Hematopoietic multipotent progenitor cell treated with erythropoietin and hydrocortisone succinate and interleukin-3 and kit ligand, for 17 days (in vitro differentiated cells): ENCODE data around the gene CLCA4.
"Not testable (repeated sequence)": the region's sequence is repeated elsewhere in the genome, so short reads cannot be mapped to it uniquely, and the experiment has no call there.

ENCODE experiments used
- DNase-seq: peaks from one replicate; pipeline ENCODE4 v3.0.0-alpha.2; 2015; ENCODE audit warnings: low spot score

The CLCA4 gene

DNA sequence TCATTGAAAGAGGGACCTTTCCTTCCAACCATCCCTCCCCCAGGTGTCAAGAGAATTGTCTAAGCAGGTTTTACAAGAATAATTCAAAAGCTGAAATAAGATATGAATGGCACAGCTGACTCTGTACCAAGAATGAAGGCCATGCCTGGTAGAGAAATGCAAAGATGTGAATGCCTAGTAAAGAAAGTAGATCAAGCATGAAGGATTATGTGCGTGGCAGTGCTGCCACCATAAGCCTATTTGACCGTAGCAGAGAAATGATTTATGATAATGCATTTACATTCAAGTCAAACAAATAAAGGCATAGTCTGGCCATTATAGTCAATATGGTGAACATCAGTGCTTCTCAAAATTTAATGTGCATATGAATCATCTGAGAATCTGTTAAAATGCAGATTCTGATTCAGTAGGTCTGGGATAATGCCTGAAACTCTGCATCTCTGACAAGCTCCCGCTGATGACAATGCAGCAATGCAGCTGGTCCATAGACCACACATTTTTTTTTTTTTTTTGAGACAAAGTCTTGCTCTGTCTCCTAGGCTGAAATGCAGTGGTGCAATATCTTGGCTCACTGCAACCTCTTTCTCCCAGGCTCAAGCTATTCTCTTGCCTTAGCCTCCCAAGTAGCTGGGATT is 16.6 kb upstream of the CLCA4 start:
- DNase-seq, result no peak

GRCh38 chr1:86537928-86538695 is 8.8 kb upstream of the CLCA4 start:
- DNase-seq, result no peak

- no peak for DNase-seq
These were observed 8.1 kb upstream of the CLCA4 start for GRCh38 chr1:86538775-86539174.

GRCh38 chr1:86541859-86542258 is 5.0 kb upstream of the CLCA4 start:
- no peak for DNase-seq

DNA sequence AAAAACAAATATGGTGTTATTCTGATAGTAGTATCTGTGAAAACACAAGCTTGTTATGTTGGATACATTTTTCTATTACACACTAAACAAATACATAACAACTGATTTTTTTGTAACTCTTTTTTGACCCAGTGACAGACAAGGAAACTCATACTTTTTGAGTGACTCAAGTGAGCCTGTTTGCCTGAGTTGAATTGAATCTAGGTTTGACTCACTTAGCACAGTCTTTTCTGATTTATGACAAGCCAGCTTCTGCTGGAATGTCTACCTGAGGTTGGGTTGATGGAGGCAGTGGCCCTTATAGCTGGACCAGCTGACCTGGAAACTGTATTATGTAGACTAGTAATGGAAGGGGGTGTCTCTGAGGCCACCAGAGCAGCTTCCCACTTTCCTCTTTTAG is 4.2 kb upstream of the CLCA4 start:
- no peak for DNase-seq

DNA sequence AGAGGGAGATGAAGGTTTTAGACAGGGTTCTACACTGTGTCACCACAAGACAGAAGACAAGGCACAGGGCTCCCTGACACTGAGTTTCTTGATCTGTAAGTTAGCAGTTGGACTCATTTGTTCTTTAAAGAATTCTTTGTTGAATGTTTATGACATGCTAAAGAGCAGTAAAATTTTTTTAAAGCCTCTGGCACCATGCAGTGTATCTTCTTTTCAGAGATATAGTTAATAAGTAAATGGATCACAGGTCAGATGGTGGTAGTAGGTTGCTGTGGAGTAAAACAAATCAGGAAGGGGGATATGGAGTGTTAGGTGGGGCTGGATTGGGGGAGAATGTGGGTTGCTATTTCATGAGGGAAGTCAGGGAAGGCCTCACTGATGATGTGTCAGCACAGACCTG is 2.0 kb downstream of the CLCA4 start:
- DNase-seq, result no peak

GRCh38 chr1:86551305-86551704 is 4.4 kb downstream of the CLCA4 start:
- DNase-seq, result no peak

DNA sequence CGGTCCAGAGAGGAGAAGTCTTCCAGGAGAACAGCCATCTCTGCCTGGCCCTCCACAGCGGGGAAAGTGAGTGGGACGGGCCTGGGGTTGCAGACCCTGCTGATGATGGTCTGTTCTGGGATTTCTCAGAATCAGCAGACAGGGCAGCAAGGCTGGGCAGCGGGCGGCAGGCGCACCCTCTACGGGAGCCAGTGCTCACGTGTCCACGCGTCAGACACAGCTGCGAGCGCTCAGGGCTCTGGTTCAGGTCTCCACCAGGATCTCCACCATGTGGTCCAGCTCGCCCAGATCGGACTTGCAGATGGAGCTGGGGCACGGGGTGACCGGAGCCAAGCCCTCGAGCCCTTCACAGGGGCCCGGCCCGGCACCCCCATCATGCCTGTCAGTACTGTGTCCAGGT is 5.5 kb downstream of the CLCA4 start:
- no peak for DNase-seq

GRCh38 chr1:86557739-86558138 is 10.9 kb downstream of the CLCA4 start:
- no peak for DNase-seq

GRCh38 chr1:86563849-86564248 is 17.0 kb downstream of the CLCA4 start:
- no peak for DNase-seq

GRCh38 chr1:86567341-86567740 is 20.5 kb downstream of the CLCA4 start:
- DNase-seq, result no peak

GRCh38 chr1:86567878-86568277 is 21.0 kb downstream of the CLCA4 start:
- no peak for DNase-seq

DNA sequence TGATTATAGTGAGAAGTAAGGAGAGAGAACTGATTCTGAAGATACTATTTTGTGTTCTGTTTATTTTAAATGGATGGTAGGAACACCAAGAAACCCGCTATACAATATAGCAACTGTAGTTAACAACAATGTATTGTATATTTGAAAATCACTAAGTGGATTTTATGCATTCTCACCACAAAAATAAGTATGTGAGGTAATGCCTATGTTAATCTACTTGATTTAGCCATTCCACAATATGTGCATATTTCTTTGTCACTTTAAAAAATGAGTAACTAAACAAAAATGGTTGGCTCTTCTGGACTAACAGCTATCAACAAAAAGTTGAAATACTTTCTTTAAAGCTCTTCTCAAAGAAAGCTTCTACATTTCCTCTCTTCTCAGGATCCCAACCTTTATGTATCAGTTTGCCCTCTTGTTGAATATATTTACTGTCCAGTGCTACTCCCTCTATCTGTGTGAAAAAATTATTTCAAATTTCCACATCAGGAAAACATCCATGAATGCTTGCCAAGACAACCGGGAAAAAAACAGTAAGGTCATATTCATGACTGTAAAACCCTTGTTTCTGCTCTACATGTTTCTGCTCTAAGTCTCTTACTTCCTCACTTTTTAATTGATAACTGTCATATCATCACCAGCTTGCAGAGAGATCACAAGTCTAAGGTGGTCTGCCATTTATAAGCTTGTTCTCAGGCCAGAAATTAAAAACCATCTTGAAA is 27.0 kb downstream of the CLCA4 start:
- DNase-seq, result no peak

DNA sequence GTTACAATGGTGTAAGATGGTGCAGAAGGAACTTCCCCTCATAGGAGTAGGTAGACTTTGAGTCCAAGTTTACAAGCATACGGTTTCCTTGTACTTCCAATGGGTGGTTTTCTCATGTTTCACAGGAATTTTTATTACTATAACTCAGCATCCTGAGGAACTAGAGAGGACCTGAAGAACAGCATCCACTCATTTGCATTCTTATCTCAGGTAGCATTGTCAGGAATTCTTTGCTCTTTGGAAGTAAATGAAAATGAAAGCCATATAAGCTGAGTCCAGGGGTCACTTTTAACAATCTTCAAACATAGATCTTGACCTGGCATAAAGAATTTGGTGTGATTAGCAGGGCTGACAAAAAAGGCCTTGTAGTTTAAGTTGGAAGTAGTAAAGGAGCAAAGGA is 34.4 kb downstream of the CLCA4 start:
- DNase-seq, result no peak

DNA sequence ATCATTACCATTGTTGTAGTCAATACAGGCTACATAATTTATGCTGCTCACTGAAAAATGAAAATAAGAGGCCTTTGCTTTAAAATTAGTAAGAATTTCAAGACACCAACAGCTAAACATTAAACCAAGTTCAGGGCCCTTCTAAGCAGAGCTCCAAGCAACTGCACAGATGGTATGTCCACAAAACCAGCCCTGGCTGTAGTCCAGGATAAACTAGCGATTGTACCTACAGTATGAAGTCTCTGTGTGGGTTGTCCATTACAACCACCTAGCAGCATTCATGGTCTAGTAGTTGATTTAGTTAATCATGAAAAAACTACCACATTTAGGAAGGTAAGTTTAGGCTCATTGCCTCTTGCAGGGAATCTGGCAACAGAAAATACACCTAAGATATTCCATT is 35.3 kb downstream of the CLCA4 start:
- no peak for DNase-seq

DNA sequence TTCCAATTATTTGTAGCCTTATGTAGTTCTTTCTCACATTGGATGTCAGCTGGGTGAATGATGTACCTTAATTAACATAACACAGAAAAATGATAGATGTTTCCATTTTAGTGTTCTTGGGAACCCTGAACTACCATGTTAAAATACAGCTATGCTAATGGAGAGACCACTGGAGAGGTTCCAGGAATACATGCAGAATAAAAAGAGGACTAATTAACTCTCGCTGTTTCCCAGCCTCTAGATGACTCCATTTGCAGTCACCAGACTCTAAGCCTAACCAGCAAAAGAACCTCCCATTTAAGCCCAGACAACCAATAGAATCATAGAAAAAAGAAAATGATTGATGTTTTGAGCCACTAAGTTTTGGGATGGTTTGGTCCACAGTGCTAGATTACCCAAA is 36.2 kb downstream of the CLCA4 start:
- DNase-seq, result no peak

GRCh38 chr1:86583593-86583992 is 36.7 kb downstream of the CLCA4 start:
- DNase-seq, result no peak

DNA sequence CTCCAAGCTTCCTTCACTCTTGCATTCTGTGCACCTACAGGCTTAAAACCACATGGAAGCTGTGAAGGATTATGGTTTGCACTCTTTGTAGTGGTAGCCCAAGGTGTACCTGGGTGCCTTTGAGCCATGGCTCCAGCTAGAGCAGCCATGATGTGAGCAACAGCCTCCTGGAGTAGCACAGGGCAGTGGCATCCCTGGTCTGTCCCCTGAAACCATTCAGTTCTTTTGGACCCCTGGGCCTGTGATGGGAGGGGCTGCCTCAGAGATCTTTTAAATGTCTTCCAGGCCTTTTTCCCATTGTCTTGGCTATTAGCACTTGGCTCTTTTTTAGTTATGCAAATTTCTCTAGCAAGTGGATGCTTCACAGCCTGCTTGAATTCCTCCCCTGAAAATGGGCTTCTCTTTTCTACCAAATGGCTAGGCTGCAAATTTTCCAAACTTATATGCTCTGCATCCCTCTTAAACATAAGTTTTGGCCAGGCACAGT is 47.4 kb downstream of the CLCA4 start:
- DNase-seq, result no peak

DNA sequence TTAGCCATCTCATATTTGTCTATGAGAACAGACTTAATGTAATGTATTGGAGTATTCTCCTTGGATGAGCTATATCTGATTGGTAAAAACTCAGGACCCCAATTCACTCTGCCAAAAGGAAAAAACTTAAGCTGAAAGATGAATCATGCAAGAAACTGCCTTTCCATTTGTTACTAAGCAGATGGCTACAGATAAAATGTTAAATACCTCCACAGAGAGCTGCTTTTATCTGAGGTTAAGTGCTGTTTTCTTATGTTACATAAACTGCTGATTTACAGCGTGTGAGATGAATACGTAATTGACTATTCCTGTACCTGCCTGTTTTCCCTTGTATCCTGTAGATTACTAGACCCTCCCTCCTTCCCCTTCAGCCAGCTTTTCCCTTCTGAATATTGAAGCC is 49.3 kb downstream of the CLCA4 start:
- no peak for DNase-seq

DNA sequence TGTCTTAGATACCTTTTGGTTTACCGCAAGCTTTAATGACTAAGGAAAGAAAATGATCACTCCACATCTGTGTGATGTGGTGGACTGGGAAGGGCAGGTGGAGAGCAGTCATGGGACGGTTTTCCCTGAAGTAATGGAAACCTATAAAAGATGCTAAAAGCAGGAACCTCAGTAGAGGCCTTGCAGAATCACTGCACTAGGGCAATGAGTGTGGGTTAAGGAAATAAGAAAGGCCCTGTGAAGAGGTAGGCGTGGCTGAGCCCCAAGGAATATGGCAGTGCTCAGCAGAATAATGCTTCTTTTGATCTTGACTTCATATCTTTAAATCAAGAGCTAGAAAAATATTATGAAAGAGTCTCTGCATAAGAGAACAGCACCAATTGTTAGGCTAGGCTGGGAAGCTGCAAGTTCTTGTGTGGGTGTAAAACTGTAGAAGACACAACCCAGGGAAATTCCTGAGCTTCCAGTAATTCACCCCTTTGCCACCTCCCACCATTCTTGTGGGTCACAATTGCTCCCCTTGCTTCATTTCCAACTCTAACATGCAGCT is 49.9 kb downstream of the CLCA4 start:
- no peak for DNase-seq

DNA sequence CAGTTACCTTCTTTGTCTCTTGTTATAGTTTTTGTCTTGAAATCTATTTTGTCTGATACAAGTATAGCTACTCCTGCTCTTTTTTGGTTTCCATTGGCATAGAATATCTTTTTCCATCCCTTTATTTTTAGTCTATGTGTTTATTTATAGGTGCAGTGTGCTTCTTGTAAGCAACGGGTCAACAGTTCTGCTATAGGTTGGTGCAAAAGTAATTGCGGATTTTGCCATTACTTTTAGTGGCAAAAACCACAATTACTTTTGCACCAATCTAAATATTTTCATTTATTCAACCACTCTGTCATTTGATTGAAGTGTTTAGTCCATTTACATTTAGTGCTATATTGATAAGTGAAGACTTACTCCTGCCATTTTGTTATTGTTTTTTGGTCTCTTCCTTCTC is 59.2 kb downstream of the CLCA4 start:
- not testable (repeated sequence) for DNase-seq

DNA sequence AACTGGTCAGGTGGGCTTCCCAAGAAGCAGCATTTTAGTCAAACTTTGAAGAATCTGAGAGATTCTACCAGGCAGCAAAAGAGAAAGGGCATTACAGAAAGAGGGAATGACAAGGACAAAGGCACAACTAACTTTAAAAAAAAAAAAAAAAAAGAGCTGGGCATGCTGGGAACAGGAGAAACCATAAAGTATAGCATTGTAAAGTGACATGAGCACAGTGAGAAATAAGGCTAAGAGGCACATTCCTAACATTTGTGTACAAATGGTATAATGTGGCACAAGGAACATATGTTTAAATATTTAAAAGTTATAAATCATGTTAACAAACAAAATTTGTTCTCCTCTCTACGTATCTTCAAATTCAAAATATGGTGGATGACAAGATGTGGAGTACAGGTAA is 69.6 kb downstream of the CLCA4 start:
- no peak for DNase-seq

GRCh38 chr1:86616871-86617270 is 70.0 kb downstream of the CLCA4 start:
- DNase-seq, result no peak
